Measurements from ENCODE around the gene BAHD1.

DNA sequence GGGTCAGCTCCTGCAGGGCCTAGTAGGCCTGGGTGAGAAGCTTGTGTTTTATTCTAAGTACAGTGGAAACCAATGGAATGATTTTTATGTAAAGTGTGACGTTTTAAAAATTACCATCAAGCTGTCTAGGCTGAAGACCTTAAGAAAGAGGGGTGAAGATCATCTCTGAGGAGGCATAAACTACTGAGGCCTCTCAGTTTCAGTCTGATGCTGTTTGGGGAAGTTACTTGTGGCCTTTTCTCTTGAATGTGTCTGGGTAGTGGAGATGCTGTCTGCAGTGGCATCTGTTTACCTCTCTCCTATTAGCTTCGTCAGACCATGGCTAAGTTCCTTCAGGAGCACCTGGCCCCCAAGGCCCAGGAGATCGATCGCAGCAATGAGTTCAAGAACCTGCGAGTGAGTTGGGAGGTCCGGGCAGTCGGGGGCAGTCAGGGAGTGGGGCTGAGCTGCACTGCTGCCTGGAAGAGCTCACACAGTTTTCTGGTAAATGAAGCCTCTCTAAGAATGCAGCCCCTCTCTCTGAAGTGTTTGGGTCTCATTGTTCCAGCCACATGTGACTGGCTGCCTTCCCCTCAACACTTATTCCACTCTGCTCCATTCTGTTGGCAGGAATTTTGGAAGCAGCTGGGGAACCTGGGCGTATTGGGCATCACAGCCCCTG, 33.3 kb upstream of the BAHD1 start:
- TF ChIP-seq, protein P1, sequence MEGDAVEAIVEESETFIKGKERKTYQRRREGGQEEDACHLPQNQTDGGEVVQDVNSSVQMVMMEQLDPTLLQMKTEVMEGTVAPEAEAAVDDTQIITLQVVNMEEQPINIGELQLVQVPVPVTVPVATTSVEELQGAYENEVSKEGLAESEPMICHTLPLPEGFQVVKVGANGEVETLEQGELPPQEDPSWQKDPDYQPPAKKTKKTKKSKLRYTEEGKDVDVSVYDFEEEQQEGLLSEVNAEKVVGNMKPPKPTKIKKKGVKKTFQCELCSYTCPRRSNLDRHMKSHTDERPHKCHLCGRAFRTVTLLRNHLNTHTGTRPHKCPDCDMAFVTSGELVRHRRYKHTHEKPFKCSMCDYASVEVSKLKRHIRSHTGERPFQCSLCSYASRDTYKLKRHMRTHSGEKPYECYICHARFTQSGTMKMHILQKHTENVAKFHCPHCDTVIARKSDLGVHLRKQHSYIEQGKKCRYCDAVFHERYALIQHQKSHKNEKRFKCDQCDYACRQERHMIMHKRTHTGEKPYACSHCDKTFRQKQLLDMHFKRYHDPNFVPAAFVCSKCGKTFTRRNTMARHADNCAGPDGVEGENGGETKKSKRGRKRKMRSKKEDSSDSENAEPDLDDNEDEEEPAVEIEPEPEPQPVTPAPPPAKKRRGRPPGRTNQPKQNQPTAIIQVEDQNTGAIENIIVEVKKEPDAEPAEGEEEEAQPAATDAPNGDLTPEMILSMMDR (IDR thresholded peaks at IDR 0.05): no peak
- TF ChIP-seq EZH2 (IDR thresholded peaks at IDR 0.05; ENCODE audit: borderline replicate concordance, insufficient read depth, low read depth, low read length, poor library complexity, severe bottlenecking): no peak

Data from B cell (primary cell).